WTC11 (cell line): ENCODE data around the gene SLC39A7.

Source experiments
- GTF2I ChIP-seq: fragments of 250-450 bp; sonication (Bioruptor Pico); conservative IDR thresholded peaks from 2 replicates; pipeline ENCODE4 v1.4.0; 2021; ENCODE audit warnings: mild to moderate bottlenecking
- NFATC4 ChIP-seq: fragments of 250-450 bp; sonication (Bioruptor Pico); IDR thresholded peaks from 2 replicates; pipeline ENCODE4 v1.9.0; 2021; ENCODE audit warnings: mild to moderate bottlenecking
- USF1 ChIP-seq: sonication (generic); formaldehyde crosslinking; IDR thresholded peaks from 2 replicates; pipeline ENCODE4 v1.8.0; 2022; ENCODE audit warnings: mild to moderate bottlenecking, missing genetic modification reagents
- TF ChIP-seq, protein P1 (sequence below): fragments of 200-600 bp; IDR thresholded peaks from 2 replicates; pipeline ENCODE4 v1.8.0; 2022; ENCODE audit warnings: antibody characterized with exemption

DNA sequence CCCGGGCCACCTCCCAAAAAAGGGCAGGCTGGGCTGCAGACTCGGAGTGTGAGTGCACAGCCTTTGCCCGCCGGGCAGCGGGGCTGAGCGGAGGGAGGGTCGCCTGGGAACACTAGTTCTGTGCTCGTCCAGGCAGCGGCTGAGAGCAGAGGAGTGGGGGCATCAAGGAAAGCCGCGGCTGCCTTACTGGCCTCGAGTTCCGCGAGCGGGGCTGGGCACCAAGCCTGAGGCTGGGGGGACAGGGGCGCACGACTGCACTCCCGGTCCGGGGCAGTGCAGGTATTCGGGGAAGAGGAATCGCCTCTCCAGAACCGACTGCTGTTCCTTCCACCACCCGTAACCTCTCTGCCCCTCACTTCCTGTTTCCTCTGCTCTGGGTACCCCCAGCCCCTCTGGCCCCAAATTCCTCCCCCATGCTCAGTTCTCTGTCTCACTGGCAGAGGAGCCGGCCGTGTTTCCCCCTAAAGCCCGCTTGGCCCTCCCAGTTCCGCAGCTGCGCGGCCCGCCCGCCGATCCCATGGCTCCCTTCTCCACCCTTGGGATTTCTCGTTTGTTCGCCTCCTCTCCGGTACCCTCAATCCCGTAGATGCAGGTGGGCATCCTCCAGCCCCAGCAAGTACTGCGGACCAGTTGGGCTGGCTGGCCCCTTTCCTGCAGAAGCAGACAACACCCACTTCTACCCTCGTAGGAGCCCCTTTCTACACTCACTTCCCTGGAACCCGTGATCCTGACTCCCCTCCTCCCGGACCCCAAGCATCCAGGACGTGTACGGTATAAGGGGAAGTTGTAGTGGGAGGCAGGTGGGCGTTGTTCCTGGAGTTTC, 12.7 kb downstream of the SLC39A7 start:
- TF ChIP-seq, protein P1, sequence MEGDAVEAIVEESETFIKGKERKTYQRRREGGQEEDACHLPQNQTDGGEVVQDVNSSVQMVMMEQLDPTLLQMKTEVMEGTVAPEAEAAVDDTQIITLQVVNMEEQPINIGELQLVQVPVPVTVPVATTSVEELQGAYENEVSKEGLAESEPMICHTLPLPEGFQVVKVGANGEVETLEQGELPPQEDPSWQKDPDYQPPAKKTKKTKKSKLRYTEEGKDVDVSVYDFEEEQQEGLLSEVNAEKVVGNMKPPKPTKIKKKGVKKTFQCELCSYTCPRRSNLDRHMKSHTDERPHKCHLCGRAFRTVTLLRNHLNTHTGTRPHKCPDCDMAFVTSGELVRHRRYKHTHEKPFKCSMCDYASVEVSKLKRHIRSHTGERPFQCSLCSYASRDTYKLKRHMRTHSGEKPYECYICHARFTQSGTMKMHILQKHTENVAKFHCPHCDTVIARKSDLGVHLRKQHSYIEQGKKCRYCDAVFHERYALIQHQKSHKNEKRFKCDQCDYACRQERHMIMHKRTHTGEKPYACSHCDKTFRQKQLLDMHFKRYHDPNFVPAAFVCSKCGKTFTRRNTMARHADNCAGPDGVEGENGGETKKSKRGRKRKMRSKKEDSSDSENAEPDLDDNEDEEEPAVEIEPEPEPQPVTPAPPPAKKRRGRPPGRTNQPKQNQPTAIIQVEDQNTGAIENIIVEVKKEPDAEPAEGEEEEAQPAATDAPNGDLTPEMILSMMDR = no peak
- no peak for TF ChIP-seq USF1 (CRISPR knock-in tag)
- 0 out of 2 replicates have a peak, but pooled peaks have one; percentile 25 for TF ChIP-seq NFATC4
- no peak for TF ChIP-seq GTF2I (CRISPR knock-in tag)
